Mammary epithelial cell (primary cell): ENCODE measurements around the gene KRTAP22-1.

ENCODE experiments used
- EZH2 ChIP-seq: IDR thresholded peaks from 2 replicates; pipeline ENCODE4 v1.6.1; 2012; ENCODE audit warnings: low read length, inconsistent platforms, borderline replicate concordance
- TF ChIP-seq, protein P1 (sequence below), 2 donors: IDR thresholded peaks in 1 of 2; conservative IDR thresholded peaks in 1 of 2; 2 replicates each; pipeline ENCODE4 v1.5.1; 2011 to 2012; ENCODE audit warnings: inconsistent platforms in 2 of 2, low read length in 2 of 2, mild to moderate bottlenecking in 2 of 2, control low read depth in 1 of 2, low read depth in 1 of 2; ENCODE audit not compliant: insufficient read depth in 1 of 2; ENCODE audit errors: extremely low read depth in 1 of 2

DNA sequence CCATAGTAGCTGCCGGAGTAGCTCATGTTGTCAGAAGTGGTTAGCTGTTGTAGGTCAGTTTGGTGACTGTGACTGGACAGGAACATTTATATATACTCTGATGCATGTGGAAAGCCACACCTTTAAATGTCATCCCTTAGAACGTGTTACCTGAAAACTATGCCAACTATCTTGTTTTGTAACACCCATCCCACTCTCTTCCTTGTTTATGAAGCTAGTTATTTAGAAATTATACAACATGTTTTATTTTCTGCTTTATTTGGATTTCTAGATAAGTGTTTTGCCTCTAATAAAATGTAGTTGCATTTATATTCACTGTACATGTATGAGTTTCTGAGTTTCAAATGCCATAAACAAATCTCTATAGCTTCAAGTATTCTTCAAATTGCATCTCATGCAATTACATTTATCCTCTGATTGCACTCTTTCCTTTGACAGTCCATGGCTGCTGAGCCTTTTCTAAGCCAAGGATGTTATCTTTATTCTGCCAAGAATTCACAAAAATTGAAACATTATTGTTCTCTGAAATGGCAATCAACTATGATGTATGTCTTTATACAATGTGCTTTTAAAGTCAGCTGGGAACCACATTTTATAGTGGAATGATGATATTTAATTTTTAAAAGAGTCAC lies 39.5 kb upstream of the KRTAP22-1 start, which contains the start of gene KRTAP19-7:
- TF ChIP-seq, protein P1, sequence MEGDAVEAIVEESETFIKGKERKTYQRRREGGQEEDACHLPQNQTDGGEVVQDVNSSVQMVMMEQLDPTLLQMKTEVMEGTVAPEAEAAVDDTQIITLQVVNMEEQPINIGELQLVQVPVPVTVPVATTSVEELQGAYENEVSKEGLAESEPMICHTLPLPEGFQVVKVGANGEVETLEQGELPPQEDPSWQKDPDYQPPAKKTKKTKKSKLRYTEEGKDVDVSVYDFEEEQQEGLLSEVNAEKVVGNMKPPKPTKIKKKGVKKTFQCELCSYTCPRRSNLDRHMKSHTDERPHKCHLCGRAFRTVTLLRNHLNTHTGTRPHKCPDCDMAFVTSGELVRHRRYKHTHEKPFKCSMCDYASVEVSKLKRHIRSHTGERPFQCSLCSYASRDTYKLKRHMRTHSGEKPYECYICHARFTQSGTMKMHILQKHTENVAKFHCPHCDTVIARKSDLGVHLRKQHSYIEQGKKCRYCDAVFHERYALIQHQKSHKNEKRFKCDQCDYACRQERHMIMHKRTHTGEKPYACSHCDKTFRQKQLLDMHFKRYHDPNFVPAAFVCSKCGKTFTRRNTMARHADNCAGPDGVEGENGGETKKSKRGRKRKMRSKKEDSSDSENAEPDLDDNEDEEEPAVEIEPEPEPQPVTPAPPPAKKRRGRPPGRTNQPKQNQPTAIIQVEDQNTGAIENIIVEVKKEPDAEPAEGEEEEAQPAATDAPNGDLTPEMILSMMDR (conservative IDR thresholded peaks at IDR 0.05 in 1 of 2, IDR thresholded peaks at IDR 0.05 in 1 of 2; ENCODE audit: extremely low read depth in 1 of 2, insufficient read depth in 1 of 2, low read depth in 1 of 2, low read length in 2 of 2) = no peak
- no peak for TF ChIP-seq EZH2
